CD14-positive monocyte (primary cell): ENCODE data around the gene CDK5RAP2. TPM values are rescaled to one million over a fixed set of nuclear protein-coding genes. Genes with fewer than 3 reads are reported as not detected.

Experiments
- DNase-seq, 3 donors: peaks; one replicate each; pipeline ENCODE4 v3.0.0-alpha.2; 2011 to 2022
- H2AFZ ChIP-seq: 2 replicates; pipeline ENCODE4 v1.6.0; 2012; ENCODE audit warnings: mild to moderate bottlenecking, low read depth, low read length, inconsistent platforms; ENCODE audit not compliant: insufficient read depth, poor library complexity, severe bottlenecking
- H3K27ac ChIP-seq, 2 donors: 1 replicate in 1 of 2; 2 replicates in 1 of 2; pipeline ENCODE4 v1.5.1; 2012 to 2013; ENCODE audit warnings: low read length in 2 of 2, control low read depth in 1 of 2, inconsistent platforms in 1 of 2, low read depth in 1 of 2, mild to moderate bottlenecking in 1 of 2
- H3K27me3 ChIP-seq, 2 donors: one replicate each; pipeline versions ENCODE4 v1.6.0 to v1.6.1; 2011 to 2013; ENCODE audit warnings: low read length in 2 of 2; ENCODE audit not compliant: control insufficient read depth in 2 of 2, insufficient read depth in 2 of 2
- H3K36me3 ChIP-seq, 2 donors: replicated peaks in 1 of 2; 1 replicate in 1 of 2; 2 replicates in 1 of 2; pipeline versions ENCODE4 v1.5.1 to v1.6.1; 2012 to 2013; ENCODE audit warnings: low read length in 2 of 2, control low read depth in 1 of 2, inconsistent platforms in 1 of 2, mild to moderate bottlenecking in 1 of 2; ENCODE audit not compliant: insufficient read depth in 2 of 2, control insufficient read depth in 1 of 2
- H3K4me1 ChIP-seq, 2 donors: 1 replicate in 1 of 2; 2 replicates in 1 of 2; pipeline versions ENCODE4 v1.5.1 to v1.6.1; 2012 to 2013; ENCODE audit warnings: low read length in 2 of 2, control low read depth in 1 of 2, inconsistent platforms in 1 of 2, mild to moderate bottlenecking in 1 of 2, moderate library complexity in 1 of 2; ENCODE audit not compliant: insufficient read depth in 2 of 2, control insufficient read depth in 1 of 2
- H3K4me2 ChIP-seq: replicated peaks from 2 replicates; pipeline ENCODE3; 2012; ENCODE audit warnings: low read length, moderate library complexity, mild to moderate bottlenecking; ENCODE audit not compliant: poor library complexity, severe bottlenecking; ENCODE audit errors: extremely low read depth
- H3K4me3 ChIP-seq, 3 experiments: fragments of 200-600 bp in 1 of 3; sonication (generic) in 1 of 3; replicated peaks in 1 of 3; 1 replicate in 2 of 3; 2 replicates in 1 of 3; pipeline ENCODE4 v1.5.1; 2011 to 2013; ENCODE audit warnings: low read length in 3 of 3, mild to moderate bottlenecking in 3 of 3, control low read depth in 2 of 3, low read depth in 2 of 3, inconsistent platforms in 1 of 3, moderate library complexity in 1 of 3
- H3K79me2 ChIP-seq: 2 replicates; pipeline ENCODE4 v1.6.0; 2012; ENCODE audit warnings: mild to moderate bottlenecking, control low read depth, inconsistent platforms, low read length, moderate library complexity; ENCODE audit not compliant: insufficient read depth
- H3K9ac ChIP-seq: 2 replicates; pipeline ENCODE4 v1.6.0; 2017; ENCODE audit warnings: low read length, mild to moderate bottlenecking; ENCODE audit not compliant: insufficient read depth, poor library complexity, severe bottlenecking
- H3K9me3 ChIP-seq, 2 donors: replicated peaks in 1 of 2; 1 replicate in 1 of 2; 2 replicates in 1 of 2; pipeline versions ENCODE4 v1.5.1 to v1.6.1; 2012 to 2013; ENCODE audit warnings: low read length in 2 of 2, control low read depth in 1 of 2; ENCODE audit not compliant: control insufficient read depth in 1 of 2, insufficient read depth in 1 of 2
- H4K20me1 ChIP-seq: 2 replicates; pipeline ENCODE4 v1.6.0; 2012; ENCODE audit warnings: mild to moderate bottlenecking, low read length, control low read depth, moderate library complexity; ENCODE audit not compliant: insufficient read depth
- H3K27ac Mint-ChIP-seq, 7 donors: one replicate each; pipeline ENCODE4 v1.8.0; 2020; ENCODE audit warnings: mild to moderate bottlenecking in 7 of 7, mixed read lengths in 7 of 7, moderate library complexity in 6 of 7, inconsistent platforms in 2 of 7
- H3K27me3 Mint-ChIP-seq, 3 donors: one replicate each; pipeline ENCODE4 v1.8.0; 2021 to 2022; ENCODE audit warnings: low read depth in 3 of 3, mild to moderate bottlenecking in 3 of 3, mixed read lengths in 3 of 3, moderate library complexity in 3 of 3, inconsistent platforms in 1 of 3
- H3K36me3 Mint-ChIP-seq, 2 donors: one replicate each; pipeline ENCODE4 v1.8.0; 2020; ENCODE audit warnings: mixed read lengths in 2 of 2, inconsistent platforms in 1 of 2, mild to moderate bottlenecking in 1 of 2
- H3K4me1 Mint-ChIP-seq: one replicate; pipeline ENCODE4 v1.8.0; 2020; ENCODE audit warnings: mild to moderate bottlenecking, mixed read lengths
- H3K4me3 Mint-ChIP-seq, 2 donors: one replicate each; pipeline ENCODE4 v1.8.0; 2020; ENCODE audit warnings: mild to moderate bottlenecking in 2 of 2, mixed read lengths in 2 of 2, moderate library complexity in 1 of 2
- H3K9me3 Mint-ChIP-seq, 7 donors: one replicate each; pipeline ENCODE4 v1.8.0; 2020 to 2022; ENCODE audit warnings: mixed read lengths in 7 of 7, mild to moderate bottlenecking in 6 of 7, moderate library complexity in 6 of 7, inconsistent platforms in 2 of 7
- WGBS: methylation state at CpG from one replicate; pipeline ENCODE4 v1.1.5; 2013; ENCODE audit warnings: missing lambda C conversion rate; ENCODE audit not compliant: insufficient coverage; 5-methylcytosine and 5-hydroxymethylcytosine counted together
- intact Hi-C, 2 donors: fragments of 100-400 bp; cut with micrococcal nuclease; formaldehyde crosslinking; loops; one replicate each; pipeline versions ENCODE4 v1.15.0 to v1.15.1; 2023
- polyA plus RNA-seq, 3 donors: library from polyadenylated mRNA; depleted of rRNA in 1 of 3; unstranded in 2 of 3; stranded (reverse) in 1 of 3; fragments of 300-500 nt in 2 of 3; fragments of >200 nt in 1 of 3; fragmentation: Illumina TruSeq in 2 of 3; gene quantifications; 1 replicate in 2 of 3; 2 replicates in 1 of 3; pipeline ENCODE4 v1.2.3, GENCODE V29; 2012 to 2021
- TF ChIP-seq, protein P1 (sequence below): fragments of 200-600 bp; IDR thresholded peaks from one replicate; pipeline ENCODE4 v1.8.0; 2022; ENCODE audit warnings: antibody characterized with exemption, mild to moderate bottlenecking

CDK5RAP2 gene
- polyA plus RNA-seq, 3 donors = 2.0 to 13.7 (median 6.1) TPM

DNA sequence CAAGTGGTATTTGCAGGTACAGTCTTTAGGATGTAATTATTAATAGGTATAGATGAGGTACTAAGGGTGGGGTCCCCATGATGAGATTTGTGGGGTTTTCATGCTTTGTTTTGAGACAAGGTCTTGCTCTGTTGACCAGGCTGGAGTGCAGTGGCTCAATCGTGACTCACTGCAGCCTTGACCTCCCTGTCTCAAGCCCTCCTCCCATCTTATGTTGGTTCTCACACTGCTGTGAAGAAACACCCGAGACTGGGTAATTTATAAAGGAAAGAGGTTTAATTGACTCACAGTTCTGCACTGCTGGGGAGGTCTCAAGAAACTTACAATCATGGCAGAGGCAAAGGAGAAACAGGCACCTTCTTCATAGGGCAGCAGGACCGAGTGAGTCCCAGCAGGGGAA is 217.5 kb downstream of the CDK5RAP2 start:
- no peaks in the 10 kb centered on the region for H3K36me3 Mint-ChIP-seq
- H3K27ac Mint-ChIP-seq = no peak overlapping the region
- H3K27me3 ChIP-seq = no peaks in the 10 kb centered on the region
- H3K4me3 Mint-ChIP-seq = no peak overlapping the region
- WGBS = no CpG with 5 or more reads among the region's 3 CpGs
- H3K27me3 Mint-ChIP-seq = peaks cover 7% of the 10 kb centered on the region in 3 donors
- no peaks in the 10 kb centered on the region for H3K79me2 ChIP-seq
- intact Hi-C loops = no loop called here
- H3K9me3 Mint-ChIP-seq = peaks cover 0 to 6% (median 2%) of the 10 kb centered on the region in 7 donors
- H3K9ac ChIP-seq = no peak overlapping the region
- H2AFZ ChIP-seq = no peak overlapping the region
- H3K9me3 ChIP-seq = no peaks in the 10 kb centered on the region
- no peaks in the 10 kb centered on the region for H3K4me1 Mint-ChIP-seq
- TF ChIP-seq, protein P1, sequence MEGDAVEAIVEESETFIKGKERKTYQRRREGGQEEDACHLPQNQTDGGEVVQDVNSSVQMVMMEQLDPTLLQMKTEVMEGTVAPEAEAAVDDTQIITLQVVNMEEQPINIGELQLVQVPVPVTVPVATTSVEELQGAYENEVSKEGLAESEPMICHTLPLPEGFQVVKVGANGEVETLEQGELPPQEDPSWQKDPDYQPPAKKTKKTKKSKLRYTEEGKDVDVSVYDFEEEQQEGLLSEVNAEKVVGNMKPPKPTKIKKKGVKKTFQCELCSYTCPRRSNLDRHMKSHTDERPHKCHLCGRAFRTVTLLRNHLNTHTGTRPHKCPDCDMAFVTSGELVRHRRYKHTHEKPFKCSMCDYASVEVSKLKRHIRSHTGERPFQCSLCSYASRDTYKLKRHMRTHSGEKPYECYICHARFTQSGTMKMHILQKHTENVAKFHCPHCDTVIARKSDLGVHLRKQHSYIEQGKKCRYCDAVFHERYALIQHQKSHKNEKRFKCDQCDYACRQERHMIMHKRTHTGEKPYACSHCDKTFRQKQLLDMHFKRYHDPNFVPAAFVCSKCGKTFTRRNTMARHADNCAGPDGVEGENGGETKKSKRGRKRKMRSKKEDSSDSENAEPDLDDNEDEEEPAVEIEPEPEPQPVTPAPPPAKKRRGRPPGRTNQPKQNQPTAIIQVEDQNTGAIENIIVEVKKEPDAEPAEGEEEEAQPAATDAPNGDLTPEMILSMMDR = no peak
- no peaks in the 10 kb centered on the region for H4K20me1 ChIP-seq
- no peak overlapping the region for H3K27ac ChIP-seq
- H3K4me2 ChIP-seq = no peak overlapping the region
- no peaks in the 10 kb centered on the region for H3K36me3 ChIP-seq
- no peak overlapping the region for H3K4me3 ChIP-seq
- no peak for DNase-seq
- H3K4me1 ChIP-seq = no peaks in the 10 kb centered on the region

GRCh38 chr9:120361551-120361950 is 218.4 kb downstream of the CDK5RAP2 start:
- Mint-ChIP-seq H3K36me3 (no peaks in the 10 kb centered on the region), H3K9me3 (peaks cover 0 to 4% (median 2%) of the 10 kb centered on the region in 7 donors), H3K27ac (no peak overlapping the region), H3K27me3 (peaks cover 7% of the 10 kb centered on the region in 3 donors), H3K4me1 (no peaks in the 10 kb centered on the region), H3K4me3 (no peak overlapping the region)
- DNase-seq = no peak
- Histone ChIP-seq H3K9me3 (no peaks in the 10 kb centered on the region), H2AFZ (no peak overlapping the region), H4K20me1 (no peaks in the 10 kb centered on the region), H3K27me3 (no peaks in the 10 kb centered on the region), H3K4me3 (no peak overlapping the region), H3K4me1 (no peaks in the 10 kb centered on the region), H3K9ac (no peak overlapping the region), H3K79me2 (no peaks in the 10 kb centered on the region), H3K27ac (no peak overlapping the region), H3K36me3 (no peaks in the 10 kb centered on the region), H3K4me2 (no peak overlapping the region)
- WGBS = 90% methylated on average over 2 of the region's 4 CpGs
- TF ChIP-seq, protein P1 = no peak
- intact Hi-C loops = no loop called here
